ENCODE measurements around the gene UPP1. TPM values are rescaled to one million over a fixed set of nuclear protein-coding genes. Genes with fewer than 3 reads are reported as not detected.
"Not testable (repeated sequence)": the region's sequence is repeated elsewhere in the genome, so short reads cannot be mapped to it uniquely, and the experiment has no call there.

UPP1 gene
- total RNA-seq, 1 donor from 2014 or later = 48.9 TPM

DNA sequence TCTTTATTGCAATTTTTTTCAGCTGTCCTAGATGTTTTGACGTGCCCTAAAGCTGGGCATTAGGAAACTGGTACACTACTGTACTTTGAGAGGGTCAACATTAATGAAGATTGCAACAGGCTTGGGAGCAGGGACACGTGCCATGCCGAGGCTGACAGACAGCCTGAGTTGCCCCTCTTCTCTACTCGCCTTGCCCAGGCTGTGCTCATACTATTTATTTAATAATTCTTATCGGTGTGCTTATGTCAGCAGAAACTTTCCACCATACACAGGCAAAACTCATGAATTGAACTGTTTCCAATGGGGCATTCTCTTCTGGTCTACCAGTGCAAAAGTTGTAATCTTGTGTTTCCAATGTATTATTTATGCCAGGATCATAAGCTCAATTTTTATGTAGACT lies 29.4 kb upstream of the UPP1 start:
- Mint-ChIP-seq H3K36me3 (ENCODE audit: low read depth) (peaks cover 2% of the 10 kb centered on the region), H3K27ac (no peak overlapping the region), H3K9me3 (peaks cover 25% of the 10 kb centered on the region), H3K4me3 (ENCODE audit: low read depth) (no peak overlapping the region), H3K27me3 (ENCODE audit: low read depth) (peaks cover 16% of the 10 kb centered on the region), H3K4me1 (ENCODE audit: low read depth) (no peaks in the 10 kb centered on the region)
- intact Hi-C loops (cut with micrococcal nuclease) = no loop called here
- DNase-seq (ENCODE audit: low spot score) = no peak

DNA sequence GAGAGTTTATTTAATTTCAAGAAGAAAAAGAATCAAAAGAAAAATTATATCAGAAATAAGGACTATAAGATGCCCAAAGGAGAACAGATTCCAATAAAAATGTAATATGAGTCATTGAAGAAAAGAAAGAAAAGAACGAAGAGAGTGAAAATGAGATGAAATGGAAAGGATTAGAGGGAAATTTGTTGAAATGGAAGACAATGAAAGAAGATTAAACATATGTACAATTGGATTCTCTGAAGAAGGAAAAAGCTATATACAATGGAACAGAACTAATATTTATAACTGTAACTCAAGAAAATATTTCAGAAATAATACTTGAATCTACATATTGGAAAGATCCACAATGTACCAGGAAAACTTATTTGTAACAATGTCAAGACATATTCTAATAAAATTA lies 25.1 kb upstream of the UPP1 start:
- Mint-ChIP-seq H3K4me1 (ENCODE audit: low read depth) (peaks cover 3% of the 10 kb centered on the region), H3K27ac (no peak overlapping the region), H3K36me3 (ENCODE audit: low read depth) (peaks cover 2% of the 10 kb centered on the region), H3K4me3 (ENCODE audit: low read depth) (no peak overlapping the region), H3K27me3 (ENCODE audit: low read depth) (peaks cover 16% of the 10 kb centered on the region), H3K9me3 (peaks cover 16% of the 10 kb centered on the region)
- DNase-seq (ENCODE audit: low spot score) = no peak
- intact Hi-C loops (cut with micrococcal nuclease) = no loop called here

DNA sequence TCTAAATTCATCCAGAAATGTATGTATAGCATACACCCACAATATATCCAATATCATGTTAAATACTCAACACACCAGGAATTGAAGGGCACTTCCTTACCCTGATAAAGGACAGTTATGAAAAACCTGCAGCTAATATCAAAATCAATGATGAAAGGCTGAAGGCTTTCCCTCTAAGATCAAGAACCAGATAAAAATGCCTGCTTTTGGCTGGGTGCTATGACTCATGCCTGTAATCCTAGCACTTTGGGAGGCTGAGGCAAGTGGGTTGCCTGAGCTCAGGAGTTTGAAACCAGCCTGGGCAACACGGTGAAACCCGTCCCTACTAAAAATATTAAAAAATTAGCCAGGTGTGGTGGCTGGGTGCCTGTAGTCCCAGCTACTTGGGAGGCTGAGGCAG lies 21.6 kb upstream of the UPP1 start:
- Mint-ChIP-seq H3K27me3 (ENCODE audit: low read depth) (peaks cover 10% of the 10 kb centered on the region), H3K36me3 (ENCODE audit: low read depth) (peaks cover 5% of the 10 kb centered on the region), H3K4me1 (ENCODE audit: low read depth) (peaks cover 3% of the 10 kb centered on the region), H3K4me3 (ENCODE audit: low read depth) (no peak overlapping the region), H3K9me3 (peaks cover 24% of the 10 kb centered on the region), H3K27ac (no peak overlapping the region)
- intact Hi-C loops (cut with micrococcal nuclease) = no loop called here
- DNase-seq (ENCODE audit: low spot score) = no peak

DNA sequence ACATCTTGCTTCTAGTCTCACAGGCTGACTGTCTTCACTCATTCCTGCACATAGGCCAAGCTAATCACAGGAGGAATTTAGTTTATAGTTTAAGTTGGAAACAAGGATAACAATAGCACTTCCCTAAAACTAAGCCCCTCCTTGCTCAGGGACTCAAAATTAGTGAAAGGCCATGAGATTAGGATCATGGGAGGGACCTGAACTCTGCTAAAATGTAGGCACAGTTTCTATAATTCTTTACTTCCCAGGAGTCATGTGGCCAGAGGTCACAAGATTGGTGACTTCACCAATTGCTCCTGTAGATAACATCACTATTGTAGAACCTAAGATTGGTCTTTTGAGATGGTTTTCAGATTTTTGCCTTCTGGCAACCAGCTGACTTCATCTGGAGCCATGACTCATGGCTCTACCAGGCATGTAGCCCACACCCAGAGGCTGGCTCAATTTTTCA lies 14.8 kb upstream of the UPP1 start:
- DNase-seq (ENCODE audit: low spot score) = no peak
- peaks cover 3% of the 10 kb centered on the region for H3K36me3 Mint-ChIP-seq (ENCODE audit: low read depth)
- no peaks in the 10 kb centered on the region for H3K27me3 Mint-ChIP-seq (ENCODE audit: low read depth)
- peaks cover 20% of the 10 kb centered on the region for H3K4me1 Mint-ChIP-seq (ENCODE audit: low read depth)
- H3K27ac Mint-ChIP-seq = peak overlapping the region; percentile 18
- peaks cover 12% of the 10 kb centered on the region for H3K9me3 Mint-ChIP-seq
- H3K4me3 Mint-ChIP-seq (ENCODE audit: low read depth) = no peak overlapping the region
- intact Hi-C loops (cut with micrococcal nuclease) = loop anchor here (2.0 kb wide), 1 partner anchor 15 kb away; the partner anchor contains the start of gene UPP1

DNA sequence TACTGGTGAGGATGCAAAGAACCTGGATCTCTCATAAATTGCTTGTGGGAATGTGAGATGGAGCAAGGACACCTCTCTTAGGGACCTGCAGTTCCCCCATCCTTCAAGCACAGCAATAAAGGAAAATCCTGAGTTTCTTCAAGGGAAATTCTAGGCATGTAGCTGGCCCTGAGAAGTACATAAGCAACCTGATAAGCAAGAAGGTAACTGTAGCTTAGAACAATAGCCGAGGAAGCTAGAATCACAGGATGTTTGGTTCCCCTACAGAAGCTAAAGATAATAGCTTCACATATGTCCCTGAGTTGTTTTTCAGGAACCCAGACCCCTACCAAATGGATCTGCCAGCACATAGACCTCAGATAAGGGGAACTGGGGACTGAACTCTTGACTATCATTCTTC lies 11.6 kb upstream of the UPP1 start:
- peaks cover 26% of the 10 kb centered on the region for H3K4me1 Mint-ChIP-seq (ENCODE audit: low read depth)
- H3K27ac Mint-ChIP-seq = no peak overlapping the region
- intact Hi-C loops (cut with micrococcal nuclease) = no loop called here
- H3K9me3 Mint-ChIP-seq = peaks cover 4% of the 10 kb centered on the region
- H3K36me3 Mint-ChIP-seq (ENCODE audit: low read depth) = no peaks in the 10 kb centered on the region
- H3K27me3 Mint-ChIP-seq (ENCODE audit: low read depth) = no peaks in the 10 kb centered on the region
- H3K4me3 Mint-ChIP-seq (ENCODE audit: low read depth) = no peak overlapping the region
- no peak for DNase-seq (ENCODE audit: low spot score)

DNA sequence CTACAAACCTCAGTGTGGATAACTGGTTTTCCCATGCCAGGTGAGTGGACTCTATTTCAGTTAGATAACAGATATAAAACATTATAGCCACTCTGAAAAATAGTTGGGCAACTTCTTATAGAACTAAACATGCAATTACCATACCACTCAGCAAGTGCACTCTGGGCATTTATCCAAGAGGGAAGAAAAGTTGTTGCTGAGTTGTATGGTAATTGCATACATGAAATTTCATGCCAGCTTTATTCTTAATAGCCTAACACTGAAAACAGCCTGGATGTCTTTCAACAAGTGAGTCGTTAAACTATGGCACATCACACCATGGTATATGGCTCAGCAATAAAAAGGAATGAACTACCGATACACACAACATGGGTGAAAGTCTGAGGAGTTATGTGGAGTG lies 10.6 kb upstream of the UPP1 start:
- Mint-ChIP-seq H3K36me3 (ENCODE audit: low read depth) (no peaks in the 10 kb centered on the region), H3K27me3 (ENCODE audit: low read depth) (no peaks in the 10 kb centered on the region), H3K4me1 (ENCODE audit: low read depth) (peaks cover 33% of the 10 kb centered on the region), H3K4me3 (ENCODE audit: low read depth) (no peak overlapping the region), H3K9me3 (no peaks in the 10 kb centered on the region), H3K27ac (no peak overlapping the region)
- intact Hi-C loops (cut with micrococcal nuclease) = no loop called here
- no peak for DNase-seq (ENCODE audit: low spot score)

DNA sequence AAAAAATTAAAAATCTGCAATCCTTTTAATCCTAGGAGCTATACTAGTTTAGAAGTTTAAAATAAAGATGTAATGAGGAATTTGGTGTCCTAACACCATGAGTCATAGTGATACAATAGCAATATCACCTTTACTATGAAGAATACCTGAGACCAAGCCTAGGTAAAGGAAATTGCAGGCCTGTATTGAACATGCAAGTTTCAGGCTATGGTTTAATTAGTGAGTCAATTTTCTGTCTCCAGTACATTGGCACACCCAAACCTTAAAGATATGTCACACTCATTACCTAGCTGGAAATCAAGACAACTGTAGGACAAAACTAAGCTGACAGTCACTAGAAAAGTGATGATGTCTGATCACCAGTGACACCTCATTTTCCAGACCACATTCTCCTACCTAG lies 6.7 kb upstream of the UPP1 start:
- H3K4me1 Mint-ChIP-seq (ENCODE audit: low read depth) = peaks cover 48% of the 10 kb centered on the region
- H3K27me3 Mint-ChIP-seq (ENCODE audit: low read depth); intact Hi-C loops (cut with micrococcal nuclease); DNase-seq (ENCODE audit: low spot score); H3K4me3 Mint-ChIP-seq (ENCODE audit: low read depth); H3K27ac Mint-ChIP-seq; H3K36me3 Mint-ChIP-seq (ENCODE audit: low read depth); H3K9me3 Mint-ChIP-seq: not testable (repeated sequence)

DNA sequence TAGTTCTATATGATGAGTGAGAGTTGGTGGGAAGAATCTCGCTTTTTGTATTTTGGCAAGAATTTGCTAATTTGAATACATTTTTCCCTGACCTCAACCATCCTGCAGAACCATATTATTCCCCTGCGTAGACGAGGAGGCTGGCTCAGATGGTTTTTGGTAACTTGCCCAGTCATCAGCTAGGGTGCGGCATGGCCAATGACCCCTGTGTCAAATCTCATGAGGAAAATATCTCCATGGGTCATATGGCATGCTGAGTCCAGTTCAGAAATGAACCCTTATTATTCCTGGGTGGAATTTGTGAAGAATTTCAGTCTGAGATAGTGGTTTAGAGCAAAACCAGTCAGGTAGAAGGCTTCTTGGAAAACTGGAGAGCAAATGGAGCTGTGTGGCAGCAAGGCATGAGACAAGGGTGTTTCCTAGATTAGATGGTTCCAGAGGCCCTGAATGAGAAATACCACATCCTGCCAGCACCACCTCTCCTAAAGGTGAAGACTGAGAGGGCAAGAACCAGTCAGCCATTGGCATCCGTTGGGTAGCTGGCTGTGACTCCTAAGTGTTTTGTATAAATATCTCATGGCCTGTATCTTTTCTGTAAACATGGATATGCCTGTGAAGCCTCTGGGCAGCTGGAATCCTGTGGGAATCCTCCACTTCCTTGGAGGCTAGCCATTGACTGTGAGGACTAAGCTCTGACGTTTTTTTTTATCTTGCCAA lies 5.8 kb upstream of the UPP1 start:
- no peak for DNase-seq (ENCODE audit: low spot score)
- H3K4me3 Mint-ChIP-seq (ENCODE audit: low read depth) = peak overlapping the region; percentile 27
- intact Hi-C loops (cut with micrococcal nuclease) = no loop called here
- H3K27ac Mint-ChIP-seq = peak overlapping the region; percentile 59
- H3K4me1 Mint-ChIP-seq (ENCODE audit: low read depth) = peaks cover 54% of the 10 kb centered on the region
- H3K36me3 Mint-ChIP-seq (ENCODE audit: low read depth) = peaks cover 5% of the 10 kb centered on the region
- H3K27me3 Mint-ChIP-seq (ENCODE audit: low read depth) = no peaks in the 10 kb centered on the region
- no peaks in the 10 kb centered on the region for H3K9me3 Mint-ChIP-seq

DNA sequence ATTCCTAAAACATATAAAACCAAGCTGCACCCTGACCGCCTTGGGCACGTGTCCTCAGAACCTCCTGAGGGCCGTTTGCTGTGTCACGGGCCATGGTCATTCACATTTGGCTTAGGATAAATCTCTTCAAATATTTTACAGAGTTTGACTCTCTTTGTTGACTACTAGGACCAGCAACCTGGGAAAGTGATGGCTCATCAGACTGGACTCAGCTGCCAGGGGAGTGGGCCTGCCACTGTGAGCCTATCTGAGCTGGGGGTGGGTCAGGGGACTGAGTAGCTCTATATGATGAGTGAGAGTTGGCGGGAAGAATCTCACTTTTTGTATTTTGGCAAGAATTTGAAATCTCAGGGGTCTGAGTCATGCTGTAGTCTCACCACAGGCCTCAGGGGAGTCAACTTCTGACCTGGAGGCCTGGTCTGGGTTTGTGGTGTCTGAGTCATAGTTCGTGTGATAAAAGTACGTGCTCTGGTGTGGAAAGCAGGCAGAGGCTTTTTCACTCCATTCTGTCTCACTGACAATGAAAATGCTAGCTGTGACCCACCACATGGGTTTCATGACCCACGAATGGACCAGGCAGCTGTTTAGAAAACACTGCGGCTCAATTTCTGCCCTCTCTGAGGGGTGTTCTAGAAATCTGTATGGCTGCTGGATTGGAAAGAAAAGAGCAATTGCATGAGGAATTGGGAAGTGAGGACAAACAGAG lies 4.2 kb upstream of the UPP1 start:
- no peaks in the 10 kb centered on the region for H3K27me3 Mint-ChIP-seq (ENCODE audit: low read depth)
- no peaks in the 10 kb centered on the region for H3K9me3 Mint-ChIP-seq
- H3K27ac Mint-ChIP-seq = peak overlapping the region; percentile 92
- peak; percentile 68 for DNase-seq (ENCODE audit: low spot score)
- peaks cover 8% of the 10 kb centered on the region for H3K36me3 Mint-ChIP-seq (ENCODE audit: low read depth)
- intact Hi-C loops (cut with micrococcal nuclease) = loop anchor here (1.0 to 5.0 kb wide), 10 partner anchors 11 to 213 kb away; partner anchors contain the start of genes C7orf57 and HUS1
- H3K4me3 Mint-ChIP-seq (ENCODE audit: low read depth) = peak overlapping the region; percentile 54
- H3K4me1 Mint-ChIP-seq (ENCODE audit: low read depth) = peaks cover 54% of the 10 kb centered on the region

DNA sequence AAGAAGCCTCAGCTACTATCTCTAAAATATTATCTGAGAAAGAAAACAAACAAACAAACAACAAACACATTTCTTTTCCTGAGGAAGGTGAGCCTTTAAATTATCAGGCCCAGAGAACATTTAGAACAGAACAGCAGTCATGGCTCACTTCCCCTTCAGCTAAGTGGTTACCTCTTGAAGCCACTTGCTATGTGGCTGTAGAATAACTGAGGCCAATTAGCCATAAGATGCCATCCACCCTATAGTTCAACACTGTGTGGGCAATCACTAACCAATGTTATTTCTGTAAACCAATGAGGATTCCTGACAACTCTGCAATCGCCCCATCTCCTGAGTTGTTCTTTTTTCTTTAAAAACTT lies 3.7 kb upstream of the UPP1 start:
- H3K36me3 Mint-ChIP-seq (ENCODE audit: low read depth) = peaks cover 13% of the 10 kb centered on the region
- H3K27ac Mint-ChIP-seq = peak overlapping the region; percentile 92
- peak overlapping the region; percentile 54 for H3K4me3 Mint-ChIP-seq (ENCODE audit: low read depth)
- DNase-seq (ENCODE audit: low spot score) = no peak
- intact Hi-C loops (cut with micrococcal nuclease) = loop anchor here (1.0 to 5.0 kb wide), 10 partner anchors 11 to 213 kb away; partner anchors contain the start of genes C7orf57 and HUS1
- no peaks in the 10 kb centered on the region for H3K9me3 Mint-ChIP-seq
- no peaks in the 10 kb centered on the region for H3K27me3 Mint-ChIP-seq (ENCODE audit: low read depth)
- peaks cover 55% of the 10 kb centered on the region for H3K4me1 Mint-ChIP-seq (ENCODE audit: low read depth)

DNA sequence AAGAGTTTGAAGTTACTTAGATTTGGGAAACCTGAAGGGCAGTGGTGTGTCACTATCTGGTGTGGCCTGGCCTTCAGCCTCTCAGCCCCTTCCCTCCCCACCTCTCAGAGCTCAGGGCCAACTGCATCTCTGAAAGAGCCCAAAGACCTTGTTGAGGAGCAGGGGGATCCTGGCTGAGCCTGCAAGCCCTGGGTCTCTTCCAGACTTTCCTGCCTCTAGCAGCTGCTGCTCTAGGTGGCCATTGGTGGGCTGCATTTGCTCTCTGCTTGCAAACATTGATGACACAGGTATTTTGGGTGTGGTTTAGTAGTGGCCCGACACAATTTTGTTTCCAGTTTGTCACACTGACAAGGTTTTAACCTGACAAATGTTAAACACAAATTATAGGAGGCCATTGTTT lies 3.1 kb upstream of the UPP1 start:
- H3K4me3 Mint-ChIP-seq (ENCODE audit: low read depth) = peak overlapping the region; percentile 19
- intact Hi-C loops (cut with micrococcal nuclease) = loop anchor here (1.0 to 5.0 kb wide), 10 partner anchors 10 to 214 kb away; partner anchors contain the start of genes C7orf57 and HUS1
- H3K27me3 Mint-ChIP-seq (ENCODE audit: low read depth) = no peaks in the 10 kb centered on the region
- H3K9me3 Mint-ChIP-seq = no peaks in the 10 kb centered on the region
- H3K4me1 Mint-ChIP-seq (ENCODE audit: low read depth) = peaks cover 56% of the 10 kb centered on the region
- H3K27ac Mint-ChIP-seq = peak overlapping the region; percentile 92
- DNase-seq (ENCODE audit: low spot score) = no peak
- peaks cover 19% of the 10 kb centered on the region for H3K36me3 Mint-ChIP-seq (ENCODE audit: low read depth)

DNA sequence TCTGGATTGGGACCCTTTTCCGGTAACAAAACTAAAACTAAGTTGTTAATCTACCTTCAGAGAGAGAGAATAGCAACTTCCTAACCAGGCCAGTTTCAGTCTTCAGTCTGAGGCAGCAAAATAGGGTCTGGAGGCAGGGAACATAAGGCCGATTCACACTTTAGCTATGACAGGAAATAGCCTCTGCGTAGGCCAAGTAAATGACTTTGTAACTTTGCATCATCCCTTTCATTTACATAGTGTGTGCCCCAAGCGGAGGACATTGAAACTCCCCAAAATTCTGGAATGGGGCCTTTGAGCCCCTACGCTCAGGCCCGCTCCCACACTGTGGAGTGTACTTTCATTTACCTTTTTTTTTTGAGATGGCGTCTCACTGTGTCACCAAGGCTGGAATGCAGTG lies 1.7 kb upstream of the UPP1 start:
- H3K9me3 Mint-ChIP-seq = no peaks in the 10 kb centered on the region

DNA sequence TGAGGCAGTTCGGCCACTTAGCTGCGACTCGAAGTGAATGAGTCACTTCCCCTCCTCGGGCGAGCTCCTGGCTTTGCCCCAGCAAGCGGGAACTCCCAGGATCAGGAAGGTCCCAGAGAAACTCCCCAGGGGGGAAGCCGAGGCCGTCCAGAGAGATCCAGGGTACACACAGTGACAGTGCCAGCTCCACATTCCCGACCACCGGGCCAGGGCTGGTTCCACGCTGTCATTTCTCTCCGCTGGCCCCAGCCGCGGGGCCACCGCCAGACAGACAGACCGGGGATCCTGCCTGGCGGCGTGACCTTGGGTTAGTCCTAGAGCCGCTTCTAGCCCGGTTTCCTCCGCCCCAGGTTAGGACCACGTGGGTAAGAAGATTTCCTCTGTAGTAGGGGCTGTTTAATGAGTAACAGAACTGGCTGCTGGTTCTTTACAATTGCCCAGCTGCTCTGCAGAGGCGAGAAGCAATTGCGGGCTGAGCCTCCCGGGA lies 463 bp upstream of the UPP1 start:
- peak overlapping the region; percentile 71 for H3K4me3 Mint-ChIP-seq (ENCODE audit: low read depth)
- peaks cover 44% of the 10 kb centered on the region for H3K36me3 Mint-ChIP-seq (ENCODE audit: low read depth)

More for the DNA sequence above, 1.7 kb upstream of the UPP1 start:
- Mint-ChIP-seq H3K27ac (peak overlapping the region; percentile 92), H3K4me1 (ENCODE audit: low read depth) (peaks cover 69% of the 10 kb centered on the region), H3K36me3 (ENCODE audit: low read depth) (peaks cover 33% of the 10 kb centered on the region), H3K27me3 (ENCODE audit: low read depth) (no peaks in the 10 kb centered on the region), H3K4me3 (ENCODE audit: low read depth) (peak overlapping the region; percentile 43)
- intact Hi-C loops (cut with micrococcal nuclease) = loop anchor here (5.0 kb wide), 4 partner anchors 45 to 215 kb away; no protein-coding TSS in a partner anchor
- DNase-seq (ENCODE audit: low spot score) = no peak

More for the DNA sequence above, 463 bp upstream of the UPP1 start:
- Mint-ChIP-seq H3K27ac (peak overlapping the region; percentile 91), H3K9me3 (no peaks in the 10 kb centered on the region), H3K27me3 (ENCODE audit: low read depth) (no peaks in the 10 kb centered on the region), H3K4me1 (ENCODE audit: low read depth) (peaks cover 65% of the 10 kb centered on the region)
- intact Hi-C loops (cut with micrococcal nuclease) = loop anchor here (1.0 to 5.0 kb wide), 7 partner anchors 9 to 216 kb away; partner anchors contain the start of gene HUS1
- no peak for DNase-seq (ENCODE audit: low spot score)
